Bone marrow (tissue), 2 donors: ENCODE results near the gene PPP1R27.

ENCODE experiments used
- DNase-seq, 2 donors: peaks; one replicate each; lab custom pipeline; 2025; lab: John Stamatoyannopoulos, UW

The PPP1R27 gene

DNA sequence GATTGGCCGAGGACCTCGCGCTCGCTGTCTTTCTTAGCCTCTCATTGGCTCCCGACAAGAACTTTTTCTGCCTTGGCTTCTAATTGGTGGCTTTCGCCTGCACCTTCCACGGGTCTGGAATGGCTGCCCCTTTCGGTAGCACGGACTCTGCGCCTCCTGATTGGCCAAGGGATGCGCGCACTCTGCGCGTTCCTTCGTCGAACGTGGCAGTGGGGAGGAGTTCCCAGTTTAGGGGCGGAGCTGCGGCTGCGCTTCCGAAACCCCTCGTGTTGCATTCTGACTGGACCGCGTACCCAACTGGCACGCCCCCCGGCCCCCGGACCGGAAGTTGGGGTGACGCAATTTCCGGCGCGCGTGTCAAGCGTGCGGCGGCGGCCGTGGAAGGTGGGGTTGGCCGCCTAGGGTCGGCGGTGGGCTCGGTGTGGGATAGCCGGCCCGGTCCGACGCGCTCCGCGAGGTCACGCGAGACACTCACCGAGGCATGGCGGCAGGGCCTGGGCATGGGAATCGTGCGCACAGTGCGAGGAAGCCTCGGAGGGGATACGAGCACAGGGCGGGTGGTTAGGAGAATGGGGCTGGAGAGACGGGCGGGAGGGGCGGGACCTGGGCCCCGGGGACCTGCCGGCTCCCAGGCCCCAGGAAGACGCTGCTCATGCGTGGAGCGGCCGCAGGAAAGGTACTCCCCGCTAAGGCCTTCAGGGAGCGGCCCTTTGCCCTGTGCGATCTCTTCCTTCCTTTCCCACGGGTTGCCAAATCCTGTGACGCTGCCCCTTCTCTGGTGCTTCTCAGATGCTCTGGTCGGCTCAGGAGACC, 26.1 kb upstream of the PPP1R27 start:
- DNase-seq: peak; percentile 97 to 99

DNA sequence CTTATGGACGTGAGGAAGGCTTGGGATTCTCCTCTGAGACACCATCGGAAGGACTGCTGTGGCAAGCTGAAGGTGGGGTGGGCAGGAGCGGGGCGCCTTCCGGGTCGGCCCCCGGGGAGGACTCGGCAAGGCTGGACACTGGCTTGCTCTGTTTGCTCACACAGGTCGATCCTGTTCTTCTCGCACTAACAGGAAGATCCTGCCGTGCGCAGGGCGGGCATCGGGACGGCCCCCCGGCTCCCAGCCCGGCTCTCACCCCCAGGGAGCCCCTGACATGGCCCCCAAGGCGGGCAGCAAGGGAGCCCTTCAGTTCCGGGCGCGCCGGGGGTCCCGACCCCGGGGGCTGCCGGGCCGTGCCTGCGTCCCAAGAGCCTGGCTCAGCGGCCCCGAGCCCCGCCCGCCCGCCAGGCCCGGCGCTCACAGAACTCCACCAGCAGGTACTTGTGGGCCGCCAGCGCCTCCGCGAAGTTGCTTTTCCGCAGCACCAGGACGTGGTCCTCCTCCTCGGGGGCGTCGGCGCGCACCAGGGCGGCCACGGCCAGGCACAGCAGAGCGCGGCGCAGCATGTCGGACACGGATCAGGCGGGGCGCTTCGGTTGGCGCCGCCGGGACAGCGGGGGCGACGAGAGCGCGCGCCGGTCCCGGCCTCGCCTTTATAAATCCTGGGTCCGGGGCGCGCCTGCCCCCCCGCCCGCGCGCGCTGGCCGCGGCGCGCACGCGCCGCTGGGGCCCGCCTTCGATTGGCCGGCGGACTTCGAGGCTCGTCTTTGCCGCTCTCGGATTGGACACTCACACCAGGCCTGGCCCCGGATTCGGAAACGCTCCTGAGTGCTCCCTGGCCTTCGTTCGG, 25.3 kb upstream of the PPP1R27 start, which contains the start of gene P4HB:
TSS of gene P4HB (minus strand) at position 630 of the 850 bp plus-strand sequence. CDS start at position 566, 64 bp downstream.
- DNase-seq: peak in 1 of 2 donors; percentile 97

DNA sequence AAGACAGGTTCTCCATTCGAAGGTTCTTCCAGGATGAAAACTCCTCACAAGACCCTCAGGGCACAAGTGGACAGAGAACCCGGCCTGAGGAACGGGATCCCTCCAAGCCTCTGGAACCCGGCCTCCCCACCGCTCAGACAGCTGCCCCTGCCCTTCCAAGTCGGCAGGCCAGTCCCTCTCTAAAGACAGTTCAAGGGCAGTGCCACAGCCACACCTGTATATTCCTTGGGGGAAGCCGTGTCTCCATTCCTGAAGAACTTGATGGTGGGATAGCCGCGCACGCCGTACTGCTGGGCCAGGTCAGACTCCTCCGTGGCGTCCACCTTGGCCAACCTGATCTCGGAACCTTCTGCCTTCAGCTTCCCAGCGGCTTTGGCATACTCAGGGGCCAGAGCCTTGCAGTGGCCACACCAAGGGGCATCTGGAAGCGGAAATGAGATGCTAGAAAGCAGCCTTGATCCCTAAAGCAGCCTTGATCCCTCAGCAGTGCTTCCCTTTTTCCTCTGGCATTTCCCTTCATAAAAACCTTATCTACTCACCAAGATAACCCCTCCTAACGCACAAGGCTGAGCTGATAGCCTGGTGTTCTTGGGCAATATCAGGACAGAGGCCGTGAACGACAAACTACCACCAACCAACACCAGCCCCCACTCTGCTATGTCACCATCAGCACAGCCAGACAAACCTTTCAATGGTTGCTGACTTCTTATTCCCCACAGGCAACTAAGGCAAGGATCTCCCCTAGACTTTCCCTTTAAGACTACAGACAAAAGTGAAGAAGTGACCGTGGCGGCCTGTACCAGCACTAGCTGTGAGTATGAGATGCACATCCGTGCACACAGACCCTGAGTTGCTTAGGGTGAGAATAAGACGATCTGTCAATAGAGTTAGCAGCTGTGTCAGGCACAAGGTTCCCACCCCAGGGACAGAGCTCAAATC, 24.4 kb upstream of the PPP1R27 start:
- no peak for DNase-seq

DNA sequence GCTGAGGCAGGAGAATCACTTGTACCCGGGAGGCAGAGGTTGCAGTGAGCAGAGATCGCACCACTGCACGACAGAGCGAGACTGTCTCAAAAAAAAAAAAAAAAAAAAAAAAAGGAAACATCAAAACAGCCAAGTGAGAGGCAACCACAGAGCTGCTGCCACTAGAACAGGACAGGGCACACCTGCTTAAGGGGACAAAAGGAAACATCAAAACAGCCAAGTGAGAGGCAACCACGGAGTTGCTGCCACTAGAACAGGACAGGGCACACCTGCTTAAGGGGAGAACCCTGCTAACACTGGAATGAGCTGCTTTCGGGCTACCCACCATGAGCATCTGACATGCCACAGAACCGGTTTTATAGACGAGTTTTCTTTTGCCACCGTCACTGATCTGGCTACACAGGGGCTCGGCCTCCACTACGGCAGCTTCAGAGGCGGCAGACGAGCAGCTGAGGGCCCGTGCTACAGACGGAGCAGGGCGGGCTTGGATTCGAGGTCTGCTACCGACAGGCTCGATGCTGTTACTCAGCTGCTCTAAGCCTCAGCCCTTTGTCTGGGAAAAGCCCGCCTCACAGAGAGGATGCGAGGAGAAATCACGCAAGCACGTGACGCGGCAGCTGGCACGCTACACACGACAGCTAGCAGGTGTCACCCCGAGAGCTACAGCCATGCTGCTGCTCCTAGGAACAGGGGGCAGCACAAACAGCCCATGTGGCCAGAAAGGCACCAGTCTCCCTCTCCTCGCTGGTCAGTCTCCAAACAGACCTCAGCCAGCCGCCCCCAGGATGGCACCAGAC, 23.5 kb upstream of the PPP1R27 start:
- DNase-seq: no peak

DNA sequence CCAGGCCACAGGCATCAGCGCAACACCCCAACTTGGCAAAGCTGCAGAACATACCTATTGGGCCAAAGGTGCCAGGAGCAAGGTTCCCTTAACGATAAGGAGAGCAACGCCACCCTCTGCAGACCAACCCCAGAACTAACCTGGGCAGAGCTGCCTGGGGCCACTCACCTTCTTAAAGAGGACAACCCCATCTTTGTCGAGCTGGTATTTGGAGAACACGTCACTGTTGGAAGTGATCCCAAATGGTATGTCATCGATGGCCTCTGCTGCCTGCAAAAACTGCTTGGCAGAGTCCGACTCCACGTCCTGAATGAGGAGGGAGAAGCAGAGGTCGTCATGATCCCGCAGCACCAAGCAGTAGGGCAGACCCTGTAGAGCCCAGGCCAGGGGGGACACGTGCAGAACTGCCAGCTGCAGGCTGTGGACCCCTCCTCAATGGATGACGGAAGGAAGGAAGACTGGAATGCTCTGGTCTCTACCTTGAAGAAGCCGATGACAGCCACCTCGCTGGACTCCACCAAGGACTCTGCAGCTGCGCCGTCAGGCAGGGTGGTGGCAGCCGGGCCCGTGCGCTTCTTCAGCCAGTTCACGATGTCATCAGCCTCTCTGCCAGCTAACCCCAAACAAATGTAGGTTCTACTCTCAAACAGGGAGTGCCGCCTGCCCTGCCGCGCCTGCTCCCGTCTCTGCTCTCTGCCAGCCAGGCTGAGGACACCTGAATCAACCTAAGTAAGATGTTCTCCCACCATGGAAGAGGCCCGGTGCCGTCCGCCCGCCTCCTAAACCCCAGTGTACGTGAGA, 20.3 kb upstream of the PPP1R27 start:
- no peak for DNase-seq

DNA sequence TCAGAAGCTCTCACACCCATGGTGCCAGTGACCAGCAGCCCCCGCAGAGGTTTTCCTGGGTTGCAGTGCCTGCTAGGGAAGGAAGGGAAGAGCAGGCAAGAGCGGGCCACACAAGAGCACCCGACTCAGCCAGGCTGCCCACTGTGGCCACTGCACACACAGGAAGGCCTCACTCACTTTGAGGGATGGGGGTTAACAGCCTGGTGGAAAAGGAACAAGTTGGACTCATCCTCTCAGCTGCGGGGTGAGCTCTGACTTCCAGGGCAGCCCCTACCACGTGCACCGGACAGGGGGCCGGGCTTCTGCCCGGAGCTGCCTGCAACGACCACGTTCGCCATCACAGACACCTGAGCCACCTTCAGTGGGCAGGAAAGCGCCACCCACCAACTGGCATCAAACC, 17.4 kb upstream of the PPP1R27 start:
- no peak for DNase-seq

DNA sequence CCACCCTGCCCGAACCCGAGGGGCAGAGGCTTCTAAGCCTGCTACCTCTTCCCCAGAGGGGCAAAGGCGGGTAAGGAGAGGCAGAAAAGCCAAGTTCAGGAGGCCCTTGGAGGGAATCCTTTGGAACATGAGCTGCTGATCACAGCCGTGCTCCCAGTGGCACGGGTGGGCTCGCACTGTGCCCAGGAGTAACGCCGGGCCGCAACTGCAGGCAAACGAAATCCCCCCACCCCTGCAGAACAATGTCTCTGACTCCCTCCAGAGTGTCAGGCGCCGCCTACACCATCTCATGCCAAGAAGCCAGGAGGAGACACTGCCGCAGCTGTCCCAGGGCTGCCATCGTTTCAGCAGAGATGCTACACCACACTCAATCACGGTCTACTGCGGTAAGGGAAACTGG, 16.6 kb upstream of the PPP1R27 start:
- no peak for DNase-seq

DNA sequence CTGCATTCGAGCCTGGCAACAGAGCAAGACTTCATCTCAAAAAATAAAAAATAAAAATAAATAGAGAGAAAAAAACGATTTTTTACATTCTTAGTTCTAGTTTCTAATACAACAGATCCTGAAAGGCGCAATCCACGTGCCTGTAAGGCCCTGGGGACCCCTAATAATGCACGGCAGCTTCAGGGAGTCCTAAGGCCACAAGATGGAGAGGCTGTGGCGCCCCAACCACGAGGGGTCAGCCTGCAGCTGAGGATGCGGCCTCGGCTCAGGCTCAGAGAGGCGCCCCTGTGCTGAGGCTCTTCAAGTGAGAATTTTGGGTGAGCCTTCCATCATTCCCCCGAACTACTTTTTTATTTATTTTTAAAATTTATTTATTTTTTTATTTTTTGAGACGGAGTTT, 14.6 kb upstream of the PPP1R27 start:
- no peak for DNase-seq

DNA sequence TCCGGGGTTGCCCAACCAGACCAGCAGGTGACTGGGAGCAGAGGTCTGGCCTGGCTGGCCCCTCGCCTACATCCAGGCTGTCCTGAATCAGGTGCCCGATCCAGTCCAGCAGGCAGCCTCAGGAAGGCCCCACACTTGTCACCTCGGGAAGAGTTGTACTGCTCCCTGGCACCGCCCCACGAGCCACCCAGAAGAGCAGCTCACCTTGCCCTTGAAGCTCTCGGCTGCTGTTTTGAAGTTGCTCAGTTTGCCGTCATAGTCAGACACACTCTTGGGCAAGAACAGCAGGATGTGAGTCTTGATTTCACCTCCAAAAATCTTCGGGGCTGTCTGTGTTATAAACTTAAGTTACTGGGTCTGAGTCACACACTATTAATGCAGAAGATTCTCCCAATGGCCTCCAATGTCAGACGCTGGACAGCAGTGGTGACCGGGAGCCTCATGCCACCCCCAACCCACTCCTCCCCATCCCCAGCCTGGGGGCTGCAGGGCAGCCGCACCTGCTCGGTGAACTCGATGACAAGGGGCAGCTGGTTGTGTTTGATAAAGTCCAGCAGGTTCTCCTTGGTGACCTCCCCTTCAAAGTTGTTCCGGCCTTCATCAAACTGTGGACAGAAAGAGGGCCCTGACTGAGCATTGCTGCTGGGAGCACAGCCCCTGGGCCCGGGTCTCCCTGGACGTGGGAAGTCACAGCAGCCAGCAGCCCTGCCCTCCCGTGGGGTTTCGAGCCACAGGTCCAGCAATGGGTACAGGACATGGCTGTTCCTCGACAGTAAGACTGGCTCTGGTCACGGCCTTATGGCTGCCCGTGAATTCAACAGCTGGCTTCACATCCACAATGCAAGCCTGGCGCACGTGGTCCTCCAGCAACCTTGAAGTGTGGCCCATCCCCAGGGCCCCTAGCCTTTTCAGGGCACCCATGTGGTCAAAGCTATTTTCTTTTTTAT, 12.2 kb upstream of the PPP1R27 start:
- no peak for DNase-seq

DNA sequence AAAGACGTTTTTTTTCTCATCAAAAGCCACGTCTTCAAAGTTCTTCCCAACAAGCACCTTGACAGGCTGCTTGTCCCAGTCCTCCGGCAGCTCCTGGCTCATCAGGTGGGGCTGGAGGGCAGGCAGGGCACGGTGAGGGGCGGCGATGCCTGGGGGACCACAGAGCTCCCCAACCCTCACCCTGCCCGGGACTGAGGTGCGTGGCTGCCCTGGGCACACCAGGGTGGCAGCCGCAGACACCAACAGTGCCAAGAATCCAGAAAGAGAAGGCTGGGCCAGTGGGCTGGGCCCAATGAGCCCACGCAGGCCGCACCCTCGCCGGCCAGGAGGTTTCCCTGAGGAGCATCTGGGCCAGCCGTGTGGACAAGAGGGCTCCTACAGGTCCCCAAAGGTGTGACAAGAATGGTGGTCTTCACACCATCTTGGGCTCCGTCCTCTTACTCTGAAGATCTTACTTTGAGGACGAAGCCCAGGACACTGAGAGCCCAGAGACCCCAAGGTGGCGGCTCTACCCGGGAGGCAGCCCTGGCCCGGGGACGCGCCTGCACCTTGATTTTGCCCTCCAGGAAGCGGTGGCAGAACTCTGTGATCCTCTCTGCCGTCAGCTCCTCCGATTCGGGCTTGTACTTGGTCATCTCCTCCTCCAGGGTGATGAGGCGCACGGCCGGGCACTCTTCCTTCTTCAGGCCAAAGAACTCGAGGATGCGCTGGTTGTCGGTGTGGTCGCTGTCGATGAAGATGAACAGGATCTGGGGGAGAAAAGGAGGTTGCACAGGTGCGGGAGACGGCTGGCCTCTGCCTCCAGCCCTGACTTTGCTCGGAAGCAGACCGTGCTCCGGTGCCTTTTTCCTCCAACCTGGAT, 11.3 kb upstream of the PPP1R27 start:
- no peak for DNase-seq

DNA sequence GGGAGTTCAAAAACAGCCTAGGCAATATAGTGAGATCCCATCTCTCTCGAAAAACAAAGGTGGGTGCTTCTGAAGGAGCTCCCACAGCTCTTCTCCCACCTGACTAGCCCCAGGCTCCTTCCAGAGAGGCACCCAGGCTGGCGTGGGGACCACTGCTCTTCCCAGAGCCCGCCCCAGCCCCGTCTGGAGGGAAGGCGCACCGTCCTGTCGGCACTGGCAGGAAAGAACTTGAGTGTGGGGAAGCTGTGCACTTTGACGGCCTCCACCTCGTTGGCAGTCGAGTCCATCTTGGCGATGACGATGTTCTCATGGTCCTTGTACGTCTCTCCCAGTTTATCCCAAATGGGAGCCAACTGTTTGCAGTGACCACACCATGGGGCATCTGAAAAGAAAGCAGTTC, 10.5 kb upstream of the PPP1R27 start:
- DNase-seq: no peak

DNA sequence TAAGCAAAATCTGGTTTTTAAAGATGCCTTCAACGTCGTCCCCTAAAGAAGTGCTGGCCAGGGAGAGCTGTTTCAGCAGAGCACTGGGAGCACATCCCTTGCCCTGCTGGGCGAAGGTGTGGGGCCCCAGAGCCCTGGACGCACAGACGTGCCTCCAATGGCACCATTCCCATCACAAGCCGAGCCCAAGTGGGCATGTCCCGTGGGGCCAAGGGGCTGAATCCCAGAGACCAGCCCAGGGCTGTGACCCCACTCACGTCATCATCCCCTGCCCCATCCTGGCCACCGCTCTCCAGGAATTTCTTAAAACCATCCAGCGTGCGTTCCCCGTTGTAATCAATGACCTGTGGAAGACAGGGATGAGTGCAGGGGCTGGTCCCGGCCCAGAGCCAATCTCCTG, 10.0 kb upstream of the PPP1R27 start:
- DNase-seq: no peak

DNA sequence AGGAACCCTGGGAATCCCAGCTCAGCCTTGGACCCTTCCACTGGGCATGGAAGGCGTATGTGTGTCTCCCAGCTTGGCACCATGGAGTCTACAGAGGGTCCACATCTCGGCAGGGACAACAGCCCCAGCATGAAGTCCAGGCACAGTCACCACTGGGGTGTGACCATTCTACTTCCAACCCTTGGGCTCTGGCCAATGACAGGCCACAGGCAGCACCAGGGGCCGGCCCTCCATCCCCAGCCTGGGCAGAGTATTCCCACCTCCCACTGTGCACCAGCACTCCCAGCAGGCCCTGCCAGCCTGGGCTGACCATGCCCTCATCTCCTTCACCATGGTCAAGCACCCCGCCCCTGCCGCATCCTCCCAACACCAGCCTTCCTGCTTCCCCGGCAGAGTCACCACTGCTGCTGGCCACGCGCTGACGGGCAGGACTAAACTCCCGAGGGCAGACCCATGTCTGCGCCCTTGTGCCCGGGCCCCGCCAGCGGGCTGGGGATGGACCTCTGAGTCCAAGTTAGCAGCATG, 9.5 kb upstream of the PPP1R27 start:
- DNase-seq: no peak

DNA sequence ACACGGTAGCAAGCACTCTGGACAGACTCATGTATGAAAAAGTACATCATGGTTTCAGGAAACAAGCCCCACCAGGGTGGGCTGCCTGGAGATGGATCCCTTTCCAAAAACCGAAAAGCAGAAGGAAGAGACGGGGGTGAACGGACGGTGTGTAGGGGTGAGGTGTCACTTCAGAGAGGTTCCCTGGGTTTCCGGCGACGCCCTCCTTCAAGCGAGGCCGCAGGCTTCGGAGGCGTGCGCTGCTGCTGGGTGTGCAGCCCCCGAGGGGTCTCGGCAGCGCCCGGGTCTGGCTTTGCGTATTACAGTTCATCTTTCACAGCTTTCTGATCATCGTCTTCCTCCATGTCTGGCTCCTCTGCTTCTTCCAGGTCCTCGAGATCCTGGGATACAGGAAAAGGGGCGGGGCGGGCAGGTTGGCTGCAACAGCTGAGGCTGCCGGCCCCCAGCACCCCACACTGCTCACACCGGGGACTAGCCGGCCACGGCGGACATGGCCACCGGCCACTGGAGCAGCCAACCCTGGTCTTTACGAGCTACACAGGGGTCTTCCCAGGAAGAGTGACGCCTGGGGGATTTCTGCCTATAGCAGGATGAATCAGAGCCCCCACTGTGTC, 9.0 kb upstream of the PPP1R27 start:
- no peak for DNase-seq

DNA sequence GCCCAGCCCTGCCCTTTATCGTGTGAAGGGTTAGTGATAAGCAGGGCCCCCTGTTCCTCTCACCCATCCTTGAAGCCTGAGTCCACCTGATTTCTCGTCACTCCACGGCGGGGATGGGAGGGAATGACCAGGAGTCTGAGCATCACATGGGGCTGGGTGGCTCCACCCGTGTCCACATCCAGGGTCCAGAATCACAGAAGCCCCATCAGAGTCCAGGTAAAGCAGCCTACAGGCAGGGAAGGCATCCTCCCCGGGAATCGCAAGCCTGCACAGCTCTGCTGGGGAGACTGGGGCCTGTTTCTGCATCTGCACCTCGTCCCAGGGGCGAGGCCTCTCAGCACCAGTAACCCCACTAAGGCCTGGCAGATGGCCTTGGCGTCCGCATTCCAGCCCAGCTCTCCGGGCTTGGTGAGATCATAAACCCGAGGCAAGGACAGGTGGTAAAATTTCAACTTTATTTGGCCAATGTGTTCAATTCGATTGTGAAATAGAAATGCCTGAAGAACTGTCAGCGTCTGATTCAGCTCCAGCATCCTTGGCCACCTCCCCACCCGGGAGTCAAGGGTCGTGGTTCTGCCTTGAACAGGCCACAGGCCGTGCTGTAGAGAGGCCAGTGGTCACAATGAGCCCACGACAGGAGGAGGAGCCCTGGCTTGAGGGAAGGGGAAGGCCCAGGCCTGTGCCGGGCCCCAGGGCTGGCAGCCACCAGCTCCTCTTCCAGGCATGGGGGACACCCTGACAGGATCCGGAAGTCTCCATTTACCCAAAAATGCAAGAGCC, 8.1 kb upstream of the PPP1R27 start:
- DNase-seq: no peak

DNA sequence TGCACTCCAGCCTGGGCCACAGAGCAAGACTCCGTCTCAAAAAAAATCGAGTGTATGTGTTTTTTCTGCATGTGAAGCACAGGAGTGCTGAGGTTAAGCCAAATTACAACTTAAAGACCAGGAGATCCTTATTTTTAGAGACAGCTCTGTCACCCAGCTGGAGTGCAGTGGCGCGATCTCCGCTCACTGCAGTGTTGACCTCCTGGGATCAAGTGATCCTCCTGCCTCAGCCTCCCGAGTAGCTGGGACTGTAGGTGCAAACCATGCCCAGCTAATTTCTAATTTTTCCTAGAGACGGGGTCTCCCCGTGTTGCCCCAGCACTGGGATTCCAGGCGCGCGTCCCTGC, 7.5 kb upstream of the PPP1R27 start:
- no peak for DNase-seq

DNA sequence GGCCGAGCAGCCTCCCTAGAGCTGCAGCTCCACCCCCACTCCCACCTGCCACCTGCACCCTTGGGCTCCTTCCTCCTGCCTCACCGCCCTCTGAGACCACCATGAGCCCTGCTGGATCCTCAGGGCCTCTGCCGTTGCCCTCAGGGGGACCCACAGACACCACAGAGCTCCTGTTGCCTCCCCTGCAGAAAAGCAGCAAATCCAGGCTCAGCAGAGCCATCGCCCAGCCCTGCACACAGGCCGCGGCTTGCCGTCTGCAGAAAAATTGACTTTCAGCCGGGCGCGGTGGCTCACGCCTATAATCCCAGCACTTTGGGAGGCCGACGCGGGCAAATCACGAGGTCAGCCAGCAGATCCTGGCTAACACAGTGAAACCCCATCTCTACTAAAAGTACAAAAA, 7.0 kb upstream of the PPP1R27 start:
- no peak for DNase-seq
